K562 (cell line): Measurements from ENCODE around the gene CRAT. TPM values are rescaled to one million over a fixed set of nuclear protein-coding genes. Genes with fewer than 3 reads are reported as not detected.
A peak's percentile ranks its signal among the peaks of the same experiment; 100 is the strongest.

ENCODE experiments used
- HDAC3 ChIP-seq: fragments of 450-650 bp; IDR thresholded peaks from 2 replicates; pipeline ENCODE4 v1.6.1; 2018; ENCODE audit warnings: borderline replicate concordance, mild to moderate bottlenecking, moderate library complexity; ENCODE audit not compliant: partially characterized antibody
- JUN ChIP-seq, 2 experiments: sonication (generic) in 1 of 2; formaldehyde crosslinking in 1 of 2; IDR thresholded peaks; 2 replicates each; pipeline versions ENCODE4 v1.6.1 to v1.8.0; 2012 to 2022; ENCODE audit warnings: borderline replicate concordance in 2 of 2, mild to moderate bottlenecking in 2 of 2, improper control_type of control experiment in 1 of 2, low read depth in 1 of 2, low read length in 1 of 2, missing genetic modification reagents in 1 of 2
- LCOR ChIP-seq: sonication (generic); formaldehyde crosslinking; IDR thresholded peaks from 2 replicates; pipeline ENCODE4 v1.8.0; 2022; ENCODE audit warnings: mild to moderate bottlenecking, missing genetic modification reagents
- MAFK ChIP-seq: IDR thresholded peaks from 2 replicates; pipeline ENCODE4 v1.6.1; 2011; ENCODE audit warnings: low read length, improper control_type of control experiment
- MEIS2 ChIP-seq: fragments of 450-650 bp; IDR thresholded peaks from 2 replicates; pipeline ENCODE4 v1.6.1; 2014; ENCODE audit warnings: mild to moderate bottlenecking; ENCODE audit not compliant: partially characterized antibody
- PATZ1 ChIP-seq: fragments of 250-450 bp; sonication (Bioruptor Pico); IDR thresholded peaks from 2 replicates; pipeline ENCODE4 v1.5.0; 2020; ENCODE audit warnings: mild to moderate bottlenecking, borderline replicate concordance
- POLR2A ChIP-seq: fragments of 450-650 bp; conservative IDR thresholded peaks from 2 replicates; pipeline ENCODE4 v1.6.1; 2016
- SRF ChIP-seq, 2 experiments: fragments of 250-450, 450-650 bp in 1 of 2; sonication (Bioruptor Pico) in 1 of 2; sonication (generic) in 1 of 2; formaldehyde crosslinking; IDR thresholded peaks; 2 replicates each; pipeline versions ENCODE4 v1.5.0 to v1.5.1; 2020 to 2022; ENCODE audit warnings: mild to moderate bottlenecking in 1 of 2, missing genetic modification reagents in 1 of 2
- ZBTB26 ChIP-seq: fragments of 450-650 bp; formaldehyde crosslinking; IDR thresholded peaks from 2 replicates; pipeline ENCODE4 v1.4.0; 2022; ENCODE audit warnings: missing genetic modification characterization
- ZBTB40 ChIP-seq, 2 experiments: fragments of 450-650 bp in 1 of 2; sonication (generic) in 1 of 2; formaldehyde crosslinking in 1 of 2; IDR thresholded peaks; 2 replicates each; pipeline versions ENCODE4 v1.7.1 to v1.9.0; 2016 to 2022; ENCODE audit warnings: inconsistent platforms in 1 of 2, mild to moderate bottlenecking in 1 of 2, missing genetic modification reagents in 1 of 2
- ZEB2 ChIP-seq: fragments of 450-650 bp; IDR thresholded peaks from 2 replicates; pipeline ENCODE4 v1.6.1; 2016
- ZFP30 ChIP-seq: fragments of 250-450 bp; sonication (Bioruptor Pico); IDR thresholded peaks from 2 replicates; pipeline ENCODE4 v1.8.0; 2022; ENCODE audit warnings: moderate library complexity, mild to moderate bottlenecking, inconsistent platforms, borderline replicate concordance
- polyA plus RNA-seq, 8 experiments: library from polyadenylated mRNA; depleted of rRNA in 4 of 8; stranded (reverse) in 5 of 8; unstranded in 3 of 8; fragments of >200 nt; fragmentation: Nextera tagmentation in 2 of 8; fragmentation: Illumina TruSeq in 1 of 8; extraction: Ambion mirVana in 2 of 8; extraction: Trizol in 1 of 8; gene quantifications; 2 replicates each; pipeline versions ENCODE4 v1.2.1 to v1.2.3, GENCODE V29; 2011 to 2014; ENCODE audit warnings: inconsistent platforms in 1 of 8, missing spikeins in 1 of 8
- total RNA-seq, 7 experiments: library from RNA; depleted of rRNA in 6 of 7; stranded (reverse); fragments of >200 nt in 6 of 7; fragmentation: Illumina TruSeq in 2 of 7; extraction: Trizol in 2 of 7; gene quantifications; 2 replicates each; pipeline versions ENCODE4 v1.2.1 to v1.2.3, GENCODE V29; 2011 to 2021; ENCODE audit warnings: low replicate concordance in 1 of 7

CRAT gene
- total and polyA plus RNA-seq, 9 of the 15 experiments (the other 6 are each of a cell fraction or from before 2014, with no cell fraction given), result 0.20 to 13.8 (median 5.4) TPM

- TF ChIP-seq PATZ1 (CRISPR knock-in tag) (no peak), MEIS2 (no peak), JUN (IDR thresholded peaks at IDR 0.05; ENCODE audit: borderline replicate concordance, low read depth, low read length) (no peak), JUN (CRISPR knock-in tag; IDR thresholded peaks at IDR 0.05; ENCODE audit: borderline replicate concordance) (no peak), ZBTB26 (CRISPR knock-in tag) (no peak), SRF (CRISPR knock-in tag; IDR thresholded peaks at IDR 0.05) (peak; percentile 11 to 35; a peak in 1 of 4 replicates), ZEB2 (no peak), ZFP30 (no peak), HDAC3 (no peak), POLR2A (peak; percentile 97), LCOR (CRISPR knock-in tag) (peak; percentile 66; the same call in 1 of the 2 replicates), ZBTB40 (IDR thresholded peaks at IDR 0.05) (no peak; the same call in 1 of the 2 replicates), ZBTB40 (CRISPR knock-in tag; IDR thresholded peaks at IDR 0.05) (no peak), MAFK (no peak)
Observed at GRCh38 chr9:129080601-129081387, 29.8 kb downstream of the CRAT start, which contains the start of gene DOLPP1 (continued).
